Stimulated activated CD8-positive, alpha-beta memory T cell treated with anti-CD3 and anti-CD28 coated beads, Interleukin-7, amount 100 ng/mL, for 48 hours (primary cell): ENCODE data around the gene BRPF3.

Source experiments
- DNase-seq, 2 donors: peaks; one replicate each; pipeline ENCODE4 v3.0.0-alpha.2; 2020; ENCODE audit warnings: low read depth in 1 of 2; ENCODE audit errors: extremely low read depth in 1 of 2

The BRPF3 gene

GRCh38 chr6:36227379-36228228, 31.1 kb downstream of the BRPF3 start:
- no peak for DNase-seq

GRCh38 chr6:36229223-36229622, 32.7 kb downstream of the BRPF3 start:
- DNase-seq, result no peak

DNA sequence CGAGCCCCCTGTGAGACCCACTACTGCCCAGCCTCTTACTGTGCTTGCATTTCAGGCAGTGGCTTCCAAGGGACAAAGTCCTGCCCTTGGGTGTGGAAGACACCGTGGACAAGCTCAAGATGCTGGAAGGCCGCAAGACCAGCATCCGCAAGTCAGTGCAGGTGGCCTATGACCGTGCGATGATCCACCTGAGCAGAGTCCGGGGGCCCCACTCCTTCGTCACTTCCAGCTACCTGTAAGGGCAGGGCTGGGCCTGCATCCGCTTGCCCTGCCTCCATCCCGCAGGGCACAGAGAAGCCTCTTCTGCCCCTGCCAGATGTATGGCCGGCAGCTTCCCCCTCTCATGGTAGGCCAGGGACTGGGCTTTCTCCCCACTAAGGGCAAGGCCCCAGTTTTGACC, 33.8 kb downstream of the BRPF3 start:
- DNase-seq, result no peak

- no peak for DNase-seq
Observed at GRCh38 chr6:36232172-36232571, 35.6 kb downstream of the BRPF3 start.

- no peak for DNase-seq
Observed at GRCh38 chr6:36235309-36235708, 38.8 kb downstream of the BRPF3 start.

DNA sequence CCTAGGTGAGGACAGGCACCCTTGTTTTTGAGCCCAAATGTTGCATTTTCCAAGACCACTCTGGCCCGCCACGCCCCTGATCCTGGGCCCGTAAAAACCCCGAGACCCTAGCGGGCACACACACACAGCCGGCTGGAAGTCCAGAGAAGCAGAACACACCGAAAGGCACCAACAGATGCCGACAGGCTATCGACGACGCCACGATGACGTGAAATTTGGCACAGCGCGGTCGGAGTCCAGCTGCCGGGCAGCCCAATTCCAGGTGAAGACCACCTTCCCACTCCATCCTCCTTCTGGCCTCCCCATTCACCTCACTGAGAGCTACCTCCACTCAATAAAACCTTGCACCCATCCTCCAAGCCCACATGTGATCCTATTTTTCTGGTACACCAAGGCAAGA, 39.3 kb downstream of the BRPF3 start:
- DNase-seq, result no peak

DNA sequence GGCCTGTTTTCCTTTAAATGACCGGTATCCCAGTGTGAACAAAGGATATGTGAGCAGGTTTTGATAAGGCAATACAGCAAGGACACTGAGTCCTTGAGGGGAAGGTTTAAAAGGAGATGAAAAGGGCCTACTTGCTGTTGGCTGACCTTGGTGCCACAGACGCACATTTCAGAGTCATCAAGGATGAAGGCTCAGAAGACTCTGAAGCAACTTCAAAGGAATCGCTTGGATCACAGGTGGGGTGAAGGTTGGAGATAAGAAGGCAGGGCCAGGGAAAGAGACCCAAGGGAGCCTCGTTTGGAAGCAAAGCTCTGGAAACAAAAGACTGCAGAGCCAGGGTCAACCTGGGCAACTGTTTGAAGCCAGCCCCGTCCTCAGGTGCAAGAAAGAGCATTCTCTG, 43.2 kb downstream of the BRPF3 start:
- DNase-seq, result no peak

- no peak for DNase-seq
Observed at GRCh38 chr6:36241728-36242127, 45.2 kb downstream of the BRPF3 start.

DNA sequence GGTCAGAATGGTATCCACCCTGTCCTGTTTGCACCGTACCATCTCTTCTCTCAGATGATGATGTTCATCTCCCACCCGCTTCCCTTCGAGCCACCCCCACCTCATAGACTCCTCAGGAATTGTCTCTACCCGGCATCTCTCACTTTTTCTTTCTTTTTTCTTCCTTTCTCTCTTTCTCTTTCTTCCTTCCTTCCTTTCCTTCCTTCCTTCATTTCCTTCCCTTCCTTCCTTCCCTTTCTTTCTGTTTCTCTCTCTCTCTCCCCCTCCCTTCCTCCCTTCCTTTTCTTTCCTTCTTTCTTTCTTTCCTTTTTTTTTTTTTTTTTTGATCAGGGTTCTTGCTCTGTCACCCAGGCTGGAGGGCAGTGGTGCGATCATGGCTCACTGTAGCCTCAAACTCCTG, 45.6 kb downstream of the BRPF3 start:
- DNase-seq, result no peak

DNA sequence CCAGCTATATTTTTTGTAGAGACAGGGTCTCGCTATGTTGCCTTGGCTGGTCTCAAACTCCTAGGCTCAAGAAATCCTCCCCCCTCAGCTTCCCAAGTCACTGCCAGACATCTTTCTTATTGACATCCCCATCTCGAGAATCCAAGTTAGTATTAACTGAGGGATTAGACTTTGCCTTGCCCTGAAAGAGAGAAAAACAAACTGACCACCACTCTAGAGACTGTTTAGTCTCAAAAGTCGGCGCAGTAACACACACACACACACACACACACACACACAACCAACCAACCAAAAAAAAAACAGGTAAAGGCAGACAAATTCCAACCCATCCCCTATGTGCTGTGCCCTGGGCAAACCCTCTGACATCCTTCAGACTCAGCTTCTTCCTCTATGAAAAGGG, 46.1 kb downstream of the BRPF3 start:
- no peak for DNase-seq

GRCh38 chr6:36243562-36244212, 47.1 kb downstream of the BRPF3 start:
- no peak for DNase-seq

DNA sequence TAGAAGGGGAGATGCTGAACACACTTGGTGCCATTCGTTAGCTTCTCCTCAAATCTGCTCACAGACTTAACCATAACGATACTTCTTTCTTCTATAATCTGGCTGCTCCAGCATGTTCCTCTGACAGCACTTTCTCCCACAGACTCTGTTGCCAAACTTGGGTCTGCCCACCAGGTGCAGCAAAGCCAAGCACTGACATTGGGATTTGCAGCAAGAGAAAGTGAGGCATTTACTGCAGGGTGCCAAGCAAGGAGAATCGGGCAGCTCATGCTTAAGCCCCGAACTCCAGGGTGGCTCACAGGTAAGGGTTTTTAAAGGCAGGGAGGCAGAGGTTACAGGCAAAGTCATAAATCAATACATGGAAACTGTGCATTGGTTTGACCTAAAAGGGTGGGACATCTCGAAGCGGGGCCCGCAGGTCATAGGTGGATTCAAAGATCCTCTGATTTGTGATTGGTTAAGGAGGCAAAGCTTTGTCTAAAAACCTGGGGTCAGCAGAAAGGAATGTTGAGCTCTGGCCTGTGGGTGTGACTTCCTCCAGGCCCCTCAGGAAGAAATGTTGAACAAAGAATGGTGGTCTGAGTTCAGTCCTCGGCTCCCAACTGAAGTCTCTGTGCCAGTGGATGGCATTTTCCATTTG, 48.2 kb downstream of the BRPF3 start:
- no peak for DNase-seq

DNA sequence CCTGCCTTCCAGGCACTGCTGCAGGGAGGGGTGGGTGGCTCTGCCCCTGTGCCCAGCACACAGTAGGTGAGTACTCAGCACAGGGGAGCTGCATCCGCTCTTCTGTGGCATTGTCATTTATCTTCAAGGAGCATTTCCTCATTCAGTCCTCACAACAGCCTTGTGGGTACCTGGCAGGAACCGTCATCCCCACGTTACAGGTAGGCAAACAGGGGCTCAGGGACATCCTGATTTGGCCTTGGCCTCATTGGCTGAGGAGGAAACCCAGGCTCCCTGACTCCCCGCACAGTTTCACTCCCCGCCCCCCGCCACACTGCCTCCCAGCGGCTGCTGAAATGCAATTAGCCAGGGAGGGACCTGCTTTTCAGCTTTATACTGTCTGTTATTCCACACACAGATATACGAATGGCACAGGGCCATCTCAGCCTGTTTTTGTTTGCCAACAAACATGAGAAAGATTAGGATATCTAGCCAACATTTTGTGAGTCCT, 49.1 kb downstream of the BRPF3 start:
- no peak for DNase-seq

- no peak for DNase-seq
Observed at GRCh38 chr6:36246506-36247268, 50.1 kb downstream of the BRPF3 start.

DNA sequence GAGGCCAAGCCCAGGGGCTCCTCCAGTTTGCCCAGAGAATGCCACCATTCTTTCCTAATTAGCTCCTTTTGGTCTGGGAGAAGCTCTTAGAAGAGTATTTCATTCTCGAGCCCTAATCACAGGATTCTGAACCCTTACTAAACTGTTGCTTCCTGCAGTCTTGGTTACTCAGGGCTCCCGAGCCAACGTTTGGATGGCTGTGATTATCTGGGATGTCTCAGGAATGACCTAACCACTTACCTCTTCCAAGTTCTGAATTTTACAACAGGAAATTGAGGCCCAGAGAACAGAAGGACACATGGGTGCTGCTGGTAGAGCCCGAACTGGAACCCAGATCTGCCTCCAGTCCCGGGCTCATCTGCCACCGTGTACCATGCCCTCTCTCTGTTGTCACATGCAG, 51.1 kb downstream of the BRPF3 start:
- DNase-seq, result no peak

DNA sequence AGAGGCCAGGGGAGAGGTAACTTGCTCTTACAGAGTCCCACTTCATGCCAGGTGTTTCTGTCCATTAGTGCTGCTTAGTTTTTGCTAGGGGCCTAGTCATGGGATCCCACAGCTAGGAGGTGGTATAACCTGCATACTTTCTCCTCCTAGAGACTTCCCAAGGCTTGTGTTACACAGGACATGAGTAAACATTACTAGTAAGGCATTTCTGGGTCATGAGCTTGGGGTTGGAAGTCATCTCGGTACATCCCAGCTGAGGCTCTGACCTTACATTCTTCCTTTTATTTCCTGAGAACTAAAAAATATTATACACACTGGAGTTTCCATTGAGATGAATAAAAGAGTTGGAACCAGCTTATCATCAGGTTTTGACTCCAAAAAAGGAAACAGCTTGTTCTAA, 52.4 kb downstream of the BRPF3 start:
- no peak for DNase-seq

DNA sequence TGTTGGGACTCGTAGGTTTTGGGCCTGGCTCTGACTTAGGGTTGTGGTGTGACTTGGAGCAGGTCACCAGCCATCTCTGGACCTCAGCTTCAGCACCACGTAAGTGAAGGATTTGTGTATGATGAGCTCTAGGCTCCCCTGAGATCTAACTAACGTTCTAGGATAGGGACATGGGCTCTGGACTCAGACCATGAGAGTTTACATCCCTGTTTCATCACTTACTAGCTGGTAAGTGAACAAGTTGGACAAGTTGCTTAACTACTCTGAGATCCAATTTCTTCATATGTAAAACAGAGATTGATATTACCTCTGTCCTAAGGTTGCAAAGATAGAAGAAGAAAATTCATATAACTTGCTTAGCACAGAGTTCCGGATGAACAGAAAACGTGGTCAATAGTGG, 53.0 kb downstream of the BRPF3 start:
- no peak for DNase-seq

DNA sequence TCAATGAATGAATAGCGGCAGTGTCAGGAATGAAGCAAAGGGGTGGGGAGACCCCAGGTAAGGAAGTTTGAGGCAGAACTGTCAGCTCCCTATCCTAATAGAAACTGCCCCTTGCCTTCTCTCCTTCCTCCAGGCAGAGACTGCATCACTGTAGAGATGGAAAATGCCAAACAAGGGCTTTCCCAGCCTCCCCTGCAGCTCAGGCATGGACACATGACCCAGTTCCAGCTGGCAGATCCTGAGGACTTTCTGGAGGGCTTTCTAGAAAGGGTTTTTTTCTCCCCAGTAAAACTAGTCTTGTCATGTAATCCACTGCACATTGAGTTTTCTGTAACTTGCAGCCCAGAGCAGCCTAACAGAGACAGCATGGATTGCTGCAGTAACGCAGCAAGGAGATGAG, 55.5 kb downstream of the BRPF3 start:
- no peak for DNase-seq

GRCh38 chr6:36263390-36264000, 67.0 kb downstream of the BRPF3 start:
- no peak for DNase-seq

DNA sequence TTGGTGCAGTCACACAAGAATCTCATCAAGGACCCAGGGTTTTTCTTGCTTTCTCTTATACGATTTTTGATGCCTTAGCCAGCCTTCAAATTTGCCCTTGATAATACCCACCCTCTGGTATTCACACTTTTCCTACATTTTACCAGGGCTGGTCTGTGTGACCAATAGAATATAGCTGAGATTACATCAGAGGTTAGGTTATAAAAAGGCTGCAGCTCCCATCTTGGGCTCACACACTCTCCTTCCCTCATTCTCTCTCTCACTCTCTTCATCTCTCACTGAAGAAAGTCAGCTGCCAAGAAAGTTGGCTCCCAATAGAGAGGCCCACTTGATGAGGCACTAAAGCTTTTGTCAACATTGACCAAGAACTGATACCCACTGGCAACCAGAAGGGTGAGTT, 69.2 kb downstream of the BRPF3 start:
- no peak for DNase-seq
